Stimulated activated CD4-positive, alpha-beta T cell treated with anti-CD3 and anti-CD28 coated beads, Interleukin-4, amount 100 ng/mL, for 1 hour (primary cell): ENCODE measurements around the gene RTP5.
"Not testable (repeated sequence)": the region's sequence is repeated elsewhere in the genome, so short reads cannot be mapped to it uniquely, and the experiment has no call there.

Experiments
- DNase-seq: peaks from one replicate; pipeline ENCODE4 v3.0.0-alpha.2; 2020

RTP5 gene

DNA sequence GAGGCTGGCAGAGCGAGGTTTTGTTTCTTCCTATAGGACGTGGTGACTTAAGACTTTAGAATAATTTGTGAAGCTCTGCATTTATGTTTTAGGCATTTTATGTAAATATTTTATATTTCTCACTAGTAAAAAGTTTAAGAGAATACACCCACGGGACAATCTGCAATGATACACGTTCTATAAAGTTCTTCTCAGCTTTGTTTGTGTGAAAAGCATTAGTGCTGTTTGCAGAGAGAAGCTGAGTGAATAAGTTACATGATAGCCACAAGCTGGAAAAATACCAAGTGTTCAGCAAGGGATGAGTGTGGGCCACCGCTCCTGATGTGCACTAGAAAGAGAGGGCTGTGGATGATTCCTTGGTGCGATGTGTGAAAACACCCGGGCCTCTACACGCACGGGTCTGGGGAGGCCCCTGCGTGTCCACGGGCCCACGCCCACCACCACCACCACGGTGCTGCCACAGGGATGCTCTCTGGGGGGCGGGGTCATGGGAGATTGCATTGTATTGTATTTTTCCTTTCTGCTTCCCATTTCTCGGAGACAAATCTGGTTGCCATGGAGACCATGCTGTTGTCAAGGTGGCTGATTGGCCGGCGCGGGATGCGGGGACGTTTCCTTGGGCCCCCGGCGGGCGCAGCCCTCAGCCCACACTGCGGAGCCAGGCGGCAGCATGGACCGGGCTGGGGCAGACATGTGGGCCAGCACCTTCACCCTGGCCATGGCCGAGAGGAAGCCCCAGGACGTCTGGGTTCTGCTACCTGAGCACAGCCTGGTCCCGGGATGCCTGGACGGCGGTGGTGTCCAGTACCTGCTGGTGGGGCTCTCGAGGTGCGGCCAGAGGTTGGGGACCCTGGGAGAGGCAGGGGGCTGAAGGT lies at the start of gene RTP5:
RTP5 (plus strand) TSS at position 643 of the 875 bp plus-strand sequence; CDS start at position 671, 28 bp downstream.
- no peak for DNase-seq

DNA sequence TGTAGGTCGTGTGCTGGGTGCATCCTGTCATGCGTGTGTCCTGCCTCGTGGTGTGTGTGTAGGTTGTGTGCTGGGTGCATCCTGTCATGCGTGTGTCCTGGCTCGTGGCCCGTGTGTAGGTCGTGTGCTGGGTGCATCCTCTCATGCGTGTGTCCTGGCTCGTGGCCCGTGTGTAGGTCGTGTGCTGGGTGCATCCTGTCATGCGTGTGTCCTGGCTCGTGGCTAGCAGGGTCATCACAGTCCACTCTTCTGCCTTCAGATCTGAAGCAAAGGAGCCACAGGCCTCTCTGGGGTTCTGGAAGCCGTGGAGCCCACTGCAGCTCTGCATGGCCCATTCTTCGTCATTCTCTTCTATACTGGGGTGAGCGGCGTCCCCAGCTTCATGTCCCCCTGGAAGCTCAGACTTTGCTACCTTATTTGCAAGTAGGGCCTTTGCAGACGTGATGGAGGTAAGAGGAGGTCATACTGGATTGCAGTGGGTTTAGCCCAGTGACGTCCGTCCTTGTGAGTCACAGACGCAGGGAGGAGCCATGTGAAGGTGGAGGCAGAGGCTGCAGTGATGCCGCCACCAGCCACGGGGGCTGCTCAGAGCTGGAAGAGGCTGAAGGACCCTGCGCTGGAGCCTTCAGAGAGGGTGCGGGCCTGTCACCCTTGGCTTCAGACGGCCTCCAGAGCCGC lies 49.4 kb upstream of the RTP5 start:
- not testable (repeated sequence) for DNase-seq

DNA sequence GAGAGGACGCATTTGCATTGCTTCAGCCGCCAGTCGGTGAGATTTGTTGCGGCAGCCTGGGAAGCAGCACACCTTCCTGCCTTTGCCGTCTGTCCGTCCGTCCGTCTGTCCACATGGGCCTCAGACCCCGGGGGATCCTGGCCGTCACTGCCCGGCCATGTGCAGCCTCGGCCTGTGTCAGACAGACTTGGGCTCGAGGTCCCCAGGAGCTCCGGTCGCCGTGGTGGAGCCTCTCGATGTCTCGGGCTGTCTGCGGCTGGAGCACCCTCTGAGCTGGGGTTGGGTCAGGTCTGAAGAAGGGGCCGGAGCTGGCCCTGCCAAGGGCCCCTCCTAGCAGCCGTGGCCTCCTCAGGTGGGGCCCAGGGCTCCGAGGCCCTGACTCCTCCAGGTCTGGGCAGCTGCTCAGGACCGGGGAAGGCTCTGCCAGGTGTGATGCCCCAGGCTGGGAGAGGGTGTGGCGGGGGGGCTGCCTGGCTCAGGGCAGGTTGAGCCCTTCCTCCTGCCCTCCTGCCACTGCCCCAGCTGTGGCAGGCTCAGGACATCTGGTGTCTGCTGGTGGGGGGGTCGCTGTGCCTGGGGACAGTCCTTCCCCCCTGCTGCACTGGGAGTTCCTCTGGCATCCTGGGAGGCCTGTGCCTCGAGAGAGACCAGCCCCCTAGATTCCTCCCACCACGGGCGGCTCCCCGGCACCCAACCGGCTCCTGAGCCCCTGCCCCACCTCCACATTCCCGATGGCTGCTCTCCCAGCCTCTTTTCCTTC lies 48.7 kb upstream of the RTP5 start:
- no peak for DNase-seq

DNA sequence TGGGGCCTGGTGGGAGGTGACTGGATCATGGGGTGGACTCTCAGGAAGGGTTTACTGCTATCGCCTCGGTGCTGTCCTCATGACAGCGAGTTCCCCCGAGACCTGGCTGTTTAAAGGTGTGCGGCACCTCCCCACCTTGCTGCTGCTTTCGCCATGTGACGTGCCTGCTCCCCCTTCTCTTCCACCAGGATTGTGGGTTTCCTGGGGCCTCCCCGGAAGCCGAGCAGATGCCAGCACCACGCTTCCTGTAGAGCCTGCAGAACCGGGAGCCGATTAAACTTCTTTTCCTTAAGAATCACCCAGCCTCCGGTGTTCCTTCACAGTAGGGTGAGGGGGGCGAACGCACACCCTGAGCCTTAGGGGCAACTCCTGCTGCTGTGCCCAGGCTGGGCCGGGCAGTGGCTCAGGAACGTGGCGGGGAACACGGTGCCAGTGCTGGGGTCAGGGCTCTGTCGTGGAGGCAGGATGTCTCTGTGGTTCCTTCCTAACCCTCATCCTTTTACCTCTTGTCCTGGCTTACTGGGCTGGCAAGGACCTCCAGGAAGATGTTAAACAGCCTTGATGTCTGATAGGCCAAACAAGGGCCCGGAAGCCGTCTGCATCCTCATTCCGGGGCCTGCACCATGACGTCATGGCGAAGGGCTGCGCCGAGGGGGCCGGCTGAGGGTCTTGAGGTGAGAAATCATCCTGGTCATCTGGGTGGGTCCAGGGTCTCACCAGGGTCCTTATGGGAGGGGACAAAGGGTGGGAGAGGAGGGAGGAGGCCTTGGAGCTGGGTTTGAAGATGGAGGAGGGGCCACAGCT lies 47.9 kb upstream of the RTP5 start:
- no peak for DNase-seq

DNA sequence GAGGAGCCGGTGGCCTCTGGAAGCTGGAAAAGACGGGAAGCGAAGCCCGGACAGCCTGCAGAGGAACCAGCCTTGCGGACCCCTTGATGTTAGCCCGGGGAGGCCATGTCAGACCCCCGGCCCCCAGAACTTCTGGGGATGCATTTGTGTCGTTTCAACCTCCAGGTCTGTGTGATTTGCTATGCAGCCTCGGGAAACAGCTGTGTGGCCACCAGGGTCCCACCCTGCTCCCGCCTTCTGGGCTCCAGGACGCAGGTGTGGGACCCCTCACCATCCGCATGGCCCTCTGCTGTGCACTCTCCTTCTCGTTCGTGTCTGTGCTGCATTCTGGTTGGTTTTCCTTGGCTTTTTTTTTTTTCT lies 47.3 kb upstream of the RTP5 start:
- DNase-seq: no peak

DNA sequence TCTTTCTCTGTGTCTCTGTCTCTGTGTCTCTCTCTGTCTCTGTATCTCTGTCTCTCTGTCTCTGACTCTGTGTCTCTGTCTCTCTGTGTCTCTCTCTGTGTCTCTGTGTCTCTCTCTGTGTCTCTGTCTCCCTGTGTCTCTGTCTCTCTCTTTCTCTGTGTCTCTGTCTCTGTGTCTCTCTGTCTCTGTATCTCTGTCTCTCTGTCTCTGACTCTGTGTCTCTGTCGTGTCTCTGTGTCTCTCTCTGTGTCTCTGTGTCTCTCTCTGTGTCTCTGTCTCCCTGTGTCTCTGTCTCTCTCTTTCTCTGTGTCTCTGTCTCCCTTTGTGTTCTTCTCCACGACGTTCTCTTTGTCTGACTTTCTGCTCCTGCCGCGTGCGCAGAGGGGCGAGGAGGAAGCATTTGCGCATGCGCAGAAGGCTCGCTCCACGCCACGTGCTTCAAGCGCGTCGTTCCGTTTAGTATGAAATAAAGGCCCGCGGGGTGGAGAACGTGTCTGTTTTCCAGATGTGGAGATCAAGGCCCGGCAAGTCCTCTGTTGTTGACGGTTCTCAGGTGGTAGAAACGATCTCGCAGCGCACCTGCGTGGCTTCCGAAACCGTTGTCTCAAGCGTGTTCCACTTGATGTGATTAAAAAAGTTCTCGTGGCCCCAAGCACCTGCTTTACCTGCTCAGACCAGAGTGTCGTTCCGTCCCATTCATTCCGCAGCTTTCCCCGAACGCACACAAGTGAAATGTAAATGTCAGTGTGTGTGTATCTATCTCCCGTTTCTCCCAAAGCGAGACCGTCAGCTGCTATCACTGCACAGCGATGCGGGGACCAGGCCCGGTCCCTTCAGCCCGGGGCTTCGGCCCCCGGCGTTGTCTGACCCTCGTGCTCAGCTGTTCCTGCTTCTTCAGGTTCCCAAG lies 45.7 kb upstream of the RTP5 start:
- DNase-seq: not testable (repeated sequence)

DNA sequence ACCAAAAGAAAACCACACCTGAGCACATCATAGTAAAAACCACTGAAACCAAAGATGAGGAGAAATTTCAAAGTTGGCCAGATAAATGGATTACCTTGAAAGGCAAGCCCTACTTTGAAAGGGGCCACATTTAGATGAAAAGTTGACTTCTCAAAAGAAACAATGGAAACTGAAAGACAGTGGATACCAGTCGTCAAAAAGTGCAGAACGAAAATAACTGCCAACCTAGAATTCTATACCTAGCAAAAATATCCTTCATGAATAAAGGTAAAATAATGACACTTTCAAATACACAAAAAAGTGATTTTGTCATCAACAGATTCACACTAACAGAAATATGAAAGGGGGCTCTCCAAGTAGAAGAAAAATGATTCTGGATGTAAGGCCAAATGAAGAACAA lies 42.1 kb upstream of the RTP5 start:
- no peak for DNase-seq

DNA sequence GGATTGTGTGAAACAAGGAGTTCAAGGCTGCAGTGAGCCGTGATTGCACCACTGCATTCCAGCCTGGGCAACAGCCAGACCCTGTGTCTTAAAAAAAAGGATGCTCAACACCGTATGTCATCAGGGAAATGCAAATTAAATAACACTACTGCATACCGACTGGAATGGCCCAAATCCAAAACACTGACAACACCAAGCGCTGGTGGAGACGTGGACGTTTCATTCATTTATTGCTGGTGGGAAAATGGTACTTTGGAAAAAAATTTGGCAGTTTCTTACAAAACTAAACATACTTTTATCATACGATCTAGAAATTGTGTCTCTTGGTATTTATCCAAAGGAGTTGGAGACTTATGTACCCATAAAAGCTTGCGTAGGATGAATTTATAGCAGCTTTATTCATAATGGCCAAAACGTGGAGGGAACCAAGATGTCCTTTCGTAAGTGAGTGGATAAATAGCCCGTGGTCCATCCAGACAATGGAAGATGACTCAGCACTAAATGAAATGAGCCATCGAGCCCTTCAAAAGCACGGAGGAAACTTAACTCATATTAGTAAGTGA lies 36.3 kb upstream of the RTP5 start:
- no peak for DNase-seq

DNA sequence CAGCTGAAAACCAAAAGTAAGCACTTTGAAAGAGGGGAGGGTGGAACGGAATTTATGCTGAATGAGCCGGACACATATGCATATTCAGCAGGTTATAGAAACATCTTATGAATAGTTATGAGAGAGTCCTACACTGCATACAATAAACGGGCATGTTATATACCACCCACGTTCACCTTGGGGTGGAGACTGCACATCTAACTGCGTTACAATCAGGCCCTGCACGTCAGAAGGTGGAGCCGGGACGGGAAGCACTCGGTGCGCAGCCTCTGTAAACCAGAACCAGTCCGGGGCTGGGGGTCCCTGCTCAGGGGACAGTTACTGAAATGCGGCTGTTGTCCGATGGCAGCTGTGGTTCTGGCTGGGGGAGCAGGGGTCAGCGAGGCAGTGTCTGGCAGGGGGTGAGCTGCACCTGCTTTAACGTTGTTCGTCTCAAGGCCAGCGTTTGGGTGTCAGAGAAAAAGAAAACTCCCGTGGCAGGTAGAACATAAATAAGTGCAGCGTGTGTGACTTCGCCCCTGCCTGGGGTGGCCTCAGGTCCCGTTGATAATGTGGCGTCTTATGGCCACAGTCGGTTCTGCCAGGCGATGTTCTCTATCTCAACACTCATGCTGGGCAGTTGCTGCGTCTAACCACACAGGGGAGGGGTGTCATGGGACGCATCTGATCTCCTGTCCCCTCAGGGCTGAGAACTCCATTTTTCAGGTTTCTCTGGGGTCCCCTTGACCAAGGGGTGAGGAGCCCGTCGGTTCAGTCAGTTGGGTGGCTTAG lies 35.6 kb upstream of the RTP5 start:
- not testable (repeated sequence) for DNase-seq

DNA sequence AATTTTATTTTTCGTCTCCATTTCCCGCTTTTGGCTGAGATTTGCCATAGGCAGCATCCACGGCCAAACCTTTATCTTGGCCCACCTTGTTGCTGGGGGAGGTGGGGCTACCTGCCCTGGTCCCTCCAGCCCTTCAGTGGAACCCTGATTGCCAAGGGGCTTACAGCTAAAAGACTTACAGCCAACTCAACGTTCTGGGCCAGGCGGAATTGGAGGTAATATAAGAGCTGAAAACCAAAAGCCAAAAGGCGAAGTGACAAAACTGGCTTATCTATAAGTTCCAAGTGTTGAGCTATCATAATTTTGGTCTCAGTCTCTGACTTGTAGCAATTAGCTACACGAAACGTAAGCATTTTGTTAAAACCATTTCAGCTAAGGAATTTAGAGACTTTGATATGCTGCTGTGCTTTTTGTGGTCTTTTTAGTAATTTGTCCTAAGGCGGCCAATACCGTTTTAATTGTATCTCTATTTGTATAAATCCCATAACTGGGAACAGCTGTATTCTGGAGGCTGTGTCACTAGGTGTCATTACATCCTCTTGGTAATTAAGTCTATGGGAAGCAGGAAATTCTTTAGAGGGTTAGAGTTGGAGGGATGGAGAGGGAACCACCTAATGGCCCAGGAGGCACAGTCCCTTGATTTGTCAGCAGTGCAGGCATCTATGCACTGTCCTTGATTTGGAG lies 34.9 kb upstream of the RTP5 start:
- no peak for DNase-seq

DNA sequence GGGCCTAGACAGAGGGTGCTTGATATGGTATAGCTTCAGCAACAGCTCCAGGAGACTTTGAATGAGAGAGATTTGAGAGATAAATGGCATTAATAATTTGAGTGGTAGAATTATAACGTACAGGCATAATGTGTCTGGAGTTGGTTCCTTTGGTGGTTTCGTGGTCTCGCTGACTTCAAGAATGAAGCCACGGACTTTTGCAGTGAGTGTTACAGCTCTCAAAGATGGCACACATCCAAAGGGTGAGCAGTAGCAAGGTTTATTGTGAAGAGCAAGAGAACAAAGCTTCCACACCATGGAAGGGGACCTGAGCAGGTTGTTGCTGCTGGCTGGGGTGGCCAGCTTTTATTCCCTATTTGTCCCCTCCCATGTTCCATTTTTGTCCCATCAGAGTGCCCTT lies 33.9 kb upstream of the RTP5 start:
- no peak for DNase-seq

DNA sequence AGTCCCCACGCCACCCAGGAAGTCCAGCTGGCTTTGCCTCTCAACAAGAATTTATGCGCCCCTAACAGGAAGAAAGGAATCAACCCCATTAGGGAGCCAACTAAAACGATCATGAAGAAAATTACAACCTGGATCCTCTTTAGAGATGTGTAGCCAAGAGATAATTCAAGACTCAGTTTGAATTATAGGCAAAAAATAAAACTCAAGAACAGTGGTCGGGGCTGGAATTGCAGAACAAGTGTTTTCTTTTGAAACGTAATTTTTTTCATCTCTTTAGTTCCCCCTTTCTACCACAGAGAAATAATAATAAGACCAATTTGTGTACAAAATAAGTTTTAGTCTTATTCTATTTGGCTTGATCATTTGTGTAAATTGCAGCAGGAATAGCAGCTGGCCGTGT lies 33.2 kb upstream of the RTP5 start:
- no peak for DNase-seq

DNA sequence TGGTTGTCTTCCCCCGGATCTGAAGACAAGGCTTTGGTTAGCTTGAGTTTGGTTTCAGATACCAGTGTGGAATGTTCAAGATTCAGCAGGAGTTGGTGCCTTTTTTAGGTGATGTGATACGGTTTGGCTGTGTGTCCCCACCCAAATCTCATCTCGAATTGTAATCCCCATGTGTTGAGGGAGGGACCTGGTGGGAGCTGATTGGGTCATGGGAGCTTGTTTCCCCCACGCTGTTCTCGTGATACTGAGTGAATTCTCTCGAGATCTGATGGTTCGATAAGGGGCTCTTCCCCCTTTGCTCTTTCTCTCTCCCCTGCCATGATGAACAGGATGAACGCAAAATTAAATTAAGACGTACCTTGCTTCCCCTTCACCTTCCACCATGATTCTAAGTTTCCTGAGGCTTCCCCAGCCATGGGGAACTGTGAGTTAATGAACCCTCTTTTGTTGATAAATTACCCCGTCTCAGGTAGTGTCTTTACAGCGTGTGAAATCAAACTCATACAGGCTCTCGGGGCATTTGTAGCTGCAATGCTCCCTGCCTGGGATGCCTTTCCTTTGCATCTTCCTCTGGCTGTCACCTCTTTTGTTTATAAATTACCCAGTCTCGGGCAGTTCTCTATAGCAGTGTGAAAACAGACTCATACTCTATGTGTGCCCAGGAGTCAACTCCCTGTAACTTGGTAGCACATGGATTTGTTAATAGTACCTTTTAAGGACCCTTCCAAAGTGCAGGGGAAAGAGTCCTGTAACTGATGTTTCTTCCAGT lies 32.1 kb upstream of the RTP5 start:
- no peak for DNase-seq

DNA sequence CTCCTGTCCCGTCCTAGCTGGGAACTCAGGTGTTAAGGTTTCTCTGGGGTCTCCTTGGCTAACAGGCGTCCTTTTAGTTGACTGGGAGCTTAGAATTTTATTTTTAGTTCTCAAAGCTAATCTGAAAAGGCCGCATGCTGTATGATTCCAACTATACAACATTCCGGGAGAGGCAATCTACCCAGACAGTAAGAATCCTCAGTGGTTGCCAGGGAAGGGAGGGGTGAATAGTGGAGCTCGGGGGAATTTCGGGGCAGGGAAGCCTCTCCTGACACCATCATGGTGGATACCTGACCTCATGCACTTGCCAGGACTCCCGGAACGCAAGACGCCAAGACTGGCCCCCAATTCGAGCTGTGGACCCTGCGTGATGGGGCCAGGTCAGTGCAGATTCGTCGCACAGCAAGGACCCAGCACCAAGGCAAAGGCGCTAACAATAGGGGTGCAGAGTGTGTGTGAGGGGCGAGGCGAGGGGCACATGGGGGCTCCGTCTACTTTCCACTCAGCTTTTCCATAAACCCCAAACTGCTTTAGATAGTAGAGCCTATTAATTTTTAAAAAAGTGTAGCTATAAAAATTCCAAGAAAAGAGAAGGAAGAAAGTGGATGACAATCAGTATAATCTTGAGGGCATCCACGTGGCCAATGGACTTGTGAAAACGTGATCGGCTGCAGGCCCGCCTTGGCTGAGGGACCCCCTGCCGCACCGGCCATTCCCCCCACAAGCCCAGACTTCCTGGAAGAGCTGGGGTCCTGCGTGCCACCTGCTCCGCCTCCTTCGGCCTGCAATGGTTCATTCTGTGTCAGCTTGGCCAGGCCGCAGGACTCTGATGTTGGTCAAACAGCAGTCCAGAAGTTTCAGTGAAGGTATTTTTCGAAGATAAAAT lies 28.1 kb upstream of the RTP5 start:
- DNase-seq: no peak

DNA sequence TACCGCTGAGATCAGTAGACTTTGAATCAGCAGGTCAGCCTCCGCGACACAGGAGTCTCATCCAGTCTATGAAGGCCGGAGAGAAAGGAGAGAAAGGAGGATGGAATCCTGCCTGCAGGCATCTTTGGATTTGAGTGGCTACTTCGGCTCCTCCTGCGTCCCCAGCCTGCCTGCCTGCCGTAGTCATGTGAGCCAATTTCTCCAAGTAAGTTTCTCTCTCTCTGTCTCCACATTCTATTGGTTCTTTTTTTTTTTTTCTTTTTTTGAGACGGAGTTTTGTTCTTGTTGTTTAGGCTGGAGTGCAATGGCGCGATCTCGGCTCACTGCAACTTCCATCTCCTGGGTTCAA lies 27.5 kb upstream of the RTP5 start:
- DNase-seq: no peak

DNA sequence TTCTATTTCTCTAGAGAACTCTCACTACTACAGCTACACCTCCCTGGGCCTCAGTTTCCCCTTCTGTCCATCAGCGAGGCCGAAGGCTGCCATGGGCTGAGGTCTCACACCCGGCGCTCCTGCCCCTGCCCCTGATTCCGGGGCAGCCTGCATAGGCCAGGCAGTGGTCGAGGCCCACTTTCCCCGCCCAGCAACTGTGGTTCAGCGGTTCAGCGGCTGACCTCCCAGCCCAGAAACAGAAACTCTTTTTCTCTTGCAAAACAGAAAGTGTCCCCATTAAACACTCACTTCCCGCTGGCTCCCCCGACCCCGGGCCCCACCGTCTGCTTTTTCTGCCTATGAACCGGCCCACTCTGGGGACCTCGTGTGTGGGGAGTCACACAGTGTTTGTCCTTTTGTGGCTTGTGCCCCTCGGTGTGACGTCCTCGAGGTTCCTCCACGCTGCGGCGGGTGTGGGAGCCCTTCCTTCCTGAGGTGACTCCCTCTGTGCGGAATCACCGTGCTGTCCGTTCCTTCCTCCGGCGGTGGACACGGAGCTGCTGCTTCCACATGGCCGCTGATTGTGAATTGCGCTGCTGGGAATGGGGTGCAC lies 26.8 kb upstream of the RTP5 start:
- no peak for DNase-seq

DNA sequence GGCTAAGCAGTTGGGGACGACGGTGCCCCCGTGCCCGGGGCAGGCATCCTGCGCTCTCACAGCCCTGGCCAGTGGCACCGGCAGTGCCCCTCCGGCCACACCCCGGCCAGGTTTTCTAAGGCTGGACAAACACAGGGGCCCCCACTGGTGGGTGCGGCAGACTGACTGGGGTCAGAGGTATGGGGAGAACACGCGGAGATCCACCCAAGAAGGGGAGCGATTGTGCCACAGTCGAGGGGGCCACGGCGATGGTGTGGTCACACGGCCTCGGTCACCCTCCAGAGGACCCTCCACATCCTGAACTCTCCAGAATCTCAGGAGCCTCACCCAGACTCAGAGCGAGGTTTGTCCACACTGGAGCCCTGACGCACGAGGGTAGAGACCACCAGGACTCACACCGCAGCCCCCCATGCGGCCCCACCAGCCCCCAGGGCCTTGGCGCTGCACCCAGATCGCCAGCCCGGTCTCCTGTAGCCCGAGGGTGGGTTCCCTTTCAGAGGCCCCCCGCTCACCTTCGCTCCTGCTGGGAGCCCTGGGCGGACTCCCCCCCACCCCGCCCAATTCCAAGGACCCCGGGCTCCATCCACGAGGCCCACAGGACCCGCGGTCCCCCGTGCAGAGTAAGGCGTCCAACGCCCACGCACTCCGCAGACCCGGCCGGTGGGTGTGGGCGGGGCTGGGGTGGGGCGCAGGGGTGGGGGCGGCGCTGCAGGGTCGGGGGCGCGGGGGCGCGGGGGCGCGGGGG lies 26.0 kb upstream of the RTP5 start:
- no peak for DNase-seq
